H1 (cell line): ENCODE measurements around the gene ASCL2. TPM values are rescaled to one million over a fixed set of nuclear protein-coding genes. Genes with fewer than 3 reads are reported as not detected.

ENCODE experiments used
- CTCF ChIA-PET: fragments of 300-600 bp; sonication (Branson Sonifier 250); formaldehyde crosslinking; loops from one replicate; lab custom pipeline; 2021; ENCODE audit not compliant: partially characterized antibody; lab: Charles Lee
- POLR2A ChIA-PET: fragments of 300-600 bp; sonication (Branson Sonifier 250); formaldehyde crosslinking; loops from one replicate; lab custom pipeline; 2021; ENCODE audit warnings: inconsistent platforms; ENCODE audit not compliant: partially characterized antibody; lab: Charles Lee
- DNase-seq, 2 experiments: peaks; one replicate each; pipeline versions ENCODE4 v3.0.0 to v3.0.0-alpha.2; 2010 to 2022; ENCODE audit warnings: low spot score in 2 of 2, low read depth in 1 of 2, mixed read lengths in 1 of 2
- FAIRE-seq: peaks from 2 replicates; lab custom pipeline; 2011; peaks lifted over from hg19 to GRCh38; lab: Jason Lieb, UNC
- H2AFZ ChIP-seq: 2 replicates; pipeline ENCODE4 v1.8.1; 2012; ENCODE audit warnings: low read length, inconsistent platforms
- H2AK5ac ChIP-seq: 2 replicates; pipeline ENCODE4 v1.6.1; 2013; ENCODE audit warnings: low read depth, low read length
- H2BK120ac ChIP-seq: replicated peaks from 2 replicates; pipeline ENCODE3; 2013; ENCODE audit warnings: low read depth, low read length, inconsistent platforms
- H2BK12ac ChIP-seq: 2 replicates; pipeline ENCODE4 v1.6.1; 2013; ENCODE audit warnings: low read depth, low read length
- H2BK15ac ChIP-seq: 2 replicates; pipeline ENCODE4 v1.6.1; 2013; ENCODE audit warnings: low read length
- H2BK20ac ChIP-seq: 2 replicates; pipeline ENCODE4 v1.6.1; 2013; ENCODE audit warnings: low read length
- H2BK5ac ChIP-seq: 2 replicates; pipeline ENCODE4 v1.6.1; 2013; ENCODE audit warnings: low read depth, low read length
- H3K14ac ChIP-seq: 2 replicates; pipeline ENCODE4 v1.6.1; 2013; ENCODE audit warnings: inconsistent platforms; ENCODE audit not compliant: insufficient read length
- H3K18ac ChIP-seq: 2 replicates; pipeline ENCODE4 v1.6.1; 2013; ENCODE audit warnings: low read length; ENCODE audit errors: extremely low read depth
- H3K23ac ChIP-seq: 2 replicates; pipeline ENCODE4 v1.6.1; 2013; ENCODE audit warnings: inconsistent platforms; ENCODE audit not compliant: insufficient read length
- H3K23me2 ChIP-seq: 2 replicates; pipeline ENCODE4 v1.6.1; 2013; ENCODE audit warnings: low read depth, low read length
- H3K27ac ChIP-seq: 2 replicates; pipeline ENCODE4 v1.6.1; 2011; ENCODE audit warnings: low read depth, low read length, inconsistent platforms
- H3K27me3 ChIP-seq, 4 experiments: replicated peaks in 1 of 4; 1 replicate in 1 of 4; 2 replicates in 3 of 4; pipeline versions ENCODE4 v1.6.1 to v1.8.1; 2011 to 2013; ENCODE audit warnings: low read length in 3 of 4, mild to moderate bottlenecking in 3 of 4, inconsistent platforms in 2 of 4, mixed read lengths in 2 of 4, moderate library complexity in 1 of 4; ENCODE audit not compliant: control insufficient read depth in 3 of 4, insufficient read depth in 3 of 4; ENCODE audit errors: extremely low read depth in 1 of 4
- H3K36me3 ChIP-seq, 4 experiments: 2 replicates each; pipeline versions ENCODE4 v1.6.1 to v1.8.1; 2011 to 2013; ENCODE audit warnings: mild to moderate bottlenecking in 4 of 4, low read length in 3 of 4, moderate library complexity in 2 of 4, control low read depth in 1 of 4, inconsistent platforms in 1 of 4; ENCODE audit not compliant: insufficient read depth in 4 of 4, control insufficient read depth in 2 of 4
- H3K4ac ChIP-seq: replicated peaks from 2 replicates; pipeline ENCODE3; 2013; ENCODE audit warnings: low read length, low read depth, mixed read lengths, inconsistent platforms; ENCODE audit not compliant: insufficient read length
- H3K4me1 ChIP-seq, 4 experiments: replicated peaks in 1 of 4; 1 replicate in 1 of 4; 2 replicates in 3 of 4; pipeline versions ENCODE4 v1.6.1 to v1.8.1; 2011 to 2013; ENCODE audit warnings: low read length in 3 of 4, inconsistent platforms in 2 of 4, mixed read lengths in 1 of 4; ENCODE audit not compliant: insufficient read depth in 4 of 4, control insufficient read depth in 3 of 4
- H3K4me2 ChIP-seq, 2 experiments: 2 replicates each; pipeline versions ENCODE4 v1.6.1 to v1.8.1; 2011 to 2013; ENCODE audit warnings: low read depth in 2 of 2, low read length in 2 of 2, control low read depth in 1 of 2, inconsistent platforms in 1 of 2, mild to moderate bottlenecking in 1 of 2; ENCODE audit not compliant: insufficient read depth in 1 of 2
- H3K4me3 ChIP-seq, 4 experiments: fragments of 200-600, 300-600 bp in 1 of 4; sonication (generic), shearing (Covaris generic), sonication (Bioruptor Twin) in 1 of 4; 2 replicates each; pipeline versions ENCODE4 v1.5.1 to v1.8.1; 2011 to 2016; ENCODE audit warnings: low read length in 4 of 4, low read depth in 3 of 4, control low read depth in 2 of 4, inconsistent platforms in 2 of 4, mild to moderate bottlenecking in 2 of 4, mixed read lengths in 1 of 4, moderate library complexity in 1 of 4; ENCODE audit not compliant: insufficient read depth in 2 of 4; ENCODE audit errors: extremely low read depth in 1 of 4
- H3K56ac ChIP-seq: replicated peaks from 2 replicates; pipeline ENCODE3; 2013; ENCODE audit warnings: low read depth, mild to moderate bottlenecking, mixed read lengths, low read length, inconsistent platforms; ENCODE audit not compliant: insufficient read length
- H3K79me1 ChIP-seq: 2 replicates; pipeline ENCODE4 v1.6.1; 2013; ENCODE audit warnings: low read depth, low read length, control low read depth
- H3K79me2 ChIP-seq, 2 experiments: 2 replicates each; pipeline versions ENCODE4 v1.6.1 to v1.8.1; 2012 to 2013; ENCODE audit warnings: low read length in 2 of 2, mild to moderate bottlenecking in 2 of 2, inconsistent platforms in 1 of 2; ENCODE audit not compliant: insufficient read depth in 2 of 2, control insufficient read depth in 1 of 2
- H3K9ac ChIP-seq, 4 experiments: replicated peaks in 1 of 4; 1 replicate in 1 of 4; 2 replicates in 3 of 4; pipeline versions ENCODE4 v1.6.1 to v1.8.1; 2011 to 2013; ENCODE audit warnings: low read depth in 3 of 4, low read length in 3 of 4, control low read depth in 2 of 4, mild to moderate bottlenecking in 2 of 4, moderate library complexity in 2 of 4, inconsistent platforms in 1 of 4; ENCODE audit errors: extremely low read depth in 1 of 4
- H3K9me3 ChIP-seq, 2 experiments: 2 replicates each; pipeline versions ENCODE4 v1.6.1 to v1.8.1; 2012 to 2013; ENCODE audit warnings: mild to moderate bottlenecking in 2 of 2, moderate library complexity in 2 of 2, control low read depth in 1 of 2, inconsistent platforms in 1 of 2, low read depth in 1 of 2, low read length in 1 of 2, mixed read lengths in 1 of 2; ENCODE audit not compliant: insufficient read depth in 2 of 2
- H4K20me1 ChIP-seq, 2 experiments: replicated peaks in 1 of 2; 2 replicates each; pipeline versions ENCODE3 to v1.8.1; 2011 to 2013; ENCODE audit warnings: inconsistent platforms in 2 of 2, low read length in 2 of 2, mild to moderate bottlenecking in 1 of 2; ENCODE audit not compliant: insufficient read depth in 2 of 2, control insufficient read depth in 1 of 2
- H4K5ac ChIP-seq: 2 replicates; pipeline ENCODE4 v1.6.1; 2013; ENCODE audit warnings: low read length, low read depth, mixed read lengths, inconsistent platforms; ENCODE audit not compliant: insufficient read length
- H4K8ac ChIP-seq: 2 replicates; pipeline ENCODE4 v1.8.0; 2013; ENCODE audit warnings: mild to moderate bottlenecking, moderate library complexity, low read length, inconsistent platforms; ENCODE audit not compliant: insufficient read depth; ENCODE audit errors: extremely low read depth
- H4K91ac ChIP-seq: replicated peaks from 2 replicates; pipeline ENCODE3; 2013; ENCODE audit warnings: low read length, mixed read lengths, inconsistent platforms; ENCODE audit not compliant: insufficient read length
- CHD2 ChIP-seq: IDR thresholded peaks from 2 replicates; pipeline ENCODE4 v1.6.1; 2012; ENCODE audit warnings: low read length, improper control_type of control experiment
- EGR1 ChIP-seq: IDR thresholded peaks from 2 replicates; pipeline ENCODE4 v1.6.1; 2011; ENCODE audit warnings: low read depth, low read length, borderline replicate concordance
- GTF2F1 ChIP-seq: IDR thresholded peaks from 2 replicates; pipeline ENCODE4 v1.6.1; 2012; ENCODE audit warnings: low read depth, low read length, improper control_type of control experiment, borderline replicate concordance
- HDAC6 ChIP-seq: IDR thresholded peaks from one replicate; pipeline ENCODE4 v1.7.1; 2012; ENCODE audit warnings: low read depth, mild to moderate bottlenecking, inconsistent platforms, low read length, moderate library complexity
- SIX5 ChIP-seq: IDR thresholded peaks from 2 replicates; pipeline ENCODE4 v1.6.1; 2011; ENCODE audit warnings: mild to moderate bottlenecking, low read depth, low read length
- SUZ12 ChIP-seq: fragments of 200-600 bp; sonication (generic); IDR thresholded peaks from 2 replicates; pipeline ENCODE4 v1.6.1; 2012; ENCODE audit warnings: mild to moderate bottlenecking, inconsistent platforms, low read length, moderate library complexity, mixed read lengths
- TAF1 ChIP-seq: IDR thresholded peaks from 2 replicates; pipeline ENCODE4 v1.6.1; 2011; ENCODE audit warnings: mild to moderate bottlenecking, low read depth, low read length
- WGBS, 2 experiments: shearing (Covaris generic) in 1 of 2; methylation state at CpG; one replicate each; pipeline versions ENCODE4 v1.1.6 to v1.1.7; 2013 to 2015; ENCODE audit warnings: low lambda C conversion rate in 2 of 2, mixed read lengths in 2 of 2, inconsistent platforms in 1 of 2, low coverage in 1 of 2, missing lambda C conversion rate in 1 of 2; ENCODE audit not compliant: insufficient replicate concordance in 2 of 2, insufficient coverage in 1 of 2, insufficient read length in 1 of 2; ENCODE audit errors: extremely low coverage in 1 of 2, missing lambda C conversion rate in 1 of 2; 5-methylcytosine and 5-hydroxymethylcytosine counted together
- polyA plus RNA-seq, 7 experiments: library from polyadenylated mRNA; depleted of rRNA in 3 of 7; stranded (reverse) in 5 of 7; unstranded in 2 of 7; fragments of >200 nt in 5 of 7; fragments of 200-250 nt in 2 of 7; gene quantifications; 1 replicate in 5 of 7; 2 replicates in 1 of 7; 4 replicates in 1 of 7; pipeline versions ENCODE4 v1.2.1 to v1.2.3, GENCODE V29; 2011 to 2013; ENCODE audit warnings: missing spikeins in 2 of 7, mixed read lengths in 2 of 7
- total RNA-seq: library from RNA; stranded (reverse); fragmentation: NEBNext Ultra II Directional; extraction: Animal tissue kit (Norgen Biotek cat#: 25700); gene quantifications from 2 replicates; pipeline ENCODE4 v1.2.1, GENCODE V29; 2021
- TF ChIP-seq, protein P1 (sequence below): IDR thresholded peaks from 2 replicates; pipeline ENCODE4 v1.6.1; 2012; ENCODE audit warnings: inconsistent platforms

The ASCL2 gene
- total and polyA plus RNA-seq, 2 of the 8 experiments (the other 6 are each of a cell fraction or from before 2014, with no cell fraction given) = 0.51 to 0.56 TPM

DNA sequence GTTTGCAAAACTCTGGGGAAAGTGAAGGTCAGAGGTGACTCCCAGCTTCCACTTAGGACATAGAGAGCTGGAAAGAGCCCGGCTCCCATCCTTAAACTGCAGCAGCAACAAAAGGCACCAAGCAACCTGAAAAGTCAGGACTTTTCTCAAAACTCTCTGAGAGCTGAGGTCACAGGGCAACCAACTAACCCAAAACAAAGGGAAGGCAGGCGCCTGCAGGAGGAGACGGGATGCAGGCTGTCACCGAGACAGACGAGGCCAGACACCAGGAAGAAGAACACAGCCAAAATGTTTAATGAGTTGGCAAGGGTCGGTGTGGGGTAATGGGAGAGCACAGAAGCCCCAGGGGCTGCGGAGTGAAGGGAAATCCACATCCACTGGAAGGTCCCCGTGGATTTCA, 19.9 kb downstream of the ASCL2 start:
- POLR2A ChIA-PET = no interaction called here
- Histone ChIP-seq H3K18ac (no peak overlapping the region), H4K5ac (no peak overlapping the region), H2BK20ac (no peak overlapping the region), H3K9me3 (no peaks in the 10 kb centered on the region), H4K91ac (no peak overlapping the region), H3K56ac (no peak overlapping the region), H3K23me2 (no peaks in the 10 kb centered on the region), H3K79me1 (no peaks in the 10 kb centered on the region), H3K4ac (no peak overlapping the region), H2BK120ac (no peak overlapping the region), H3K9ac (no peak overlapping the region), H3K27me3 (no peaks in the 10 kb centered on the region; a peak in 2 of 7 replicates)
- FAIRE-seq (no peak), DNase-seq (no peak)
- no peak for TF ChIP-seq EGR1
- no peak for TF ChIP-seq SIX5
- no peak for TF ChIP-seq GTF2F1
- TF ChIP-seq SUZ12 = no peak
- TF ChIP-seq TAF1 = no peak
- no peak for TF ChIP-seq CHD2
- TF ChIP-seq, protein P1, sequence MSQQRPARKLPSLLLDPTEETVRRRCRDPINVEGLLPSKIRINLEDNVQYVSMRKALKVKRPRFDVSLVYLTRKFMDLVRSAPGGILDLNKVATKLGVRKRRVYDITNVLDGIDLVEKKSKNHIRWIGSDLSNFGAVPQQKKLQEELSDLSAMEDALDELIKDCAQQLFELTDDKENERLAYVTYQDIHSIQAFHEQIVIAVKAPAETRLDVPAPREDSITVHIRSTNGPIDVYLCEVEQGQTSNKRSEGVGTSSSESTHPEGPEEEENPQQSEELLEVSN = no peak
- no peak for TF ChIP-seq HDAC6
- TF ChIP-seq, all 59 proteins: peak for 0
- no peak overlapping the region for H2BK5ac ChIP-seq
- no peak overlapping the region for H3K23ac ChIP-seq
- no peaks in the 10 kb centered on the region for H3K79me2 ChIP-seq
- 0 out of 2 replicates have a peak overlapping the region, but pooled peaks have one; percentile 71 for H4K8ac ChIP-seq
- no peak overlapping the region for H2AK5ac ChIP-seq
- H4K20me1 ChIP-seq = no peaks in the 10 kb centered on the region
- no peak overlapping the region for H2BK15ac ChIP-seq
- H2BK12ac ChIP-seq = no peak overlapping the region
- H3K4me1 ChIP-seq = no peaks in the 10 kb centered on the region
- H3K4me3 ChIP-seq = no peak overlapping the region
- CTCF ChIA-PET = interaction anchor here (0.9 to 1.2 kb wide), 7 partner anchors 17 to 281 kb away, joined by 3 to 5 read pairs (median 3); no protein-coding TSS in a partner anchor
- no peak overlapping the region for H3K4me2 ChIP-seq
- no peaks in the 10 kb centered on the region for H3K36me3 ChIP-seq
- 78% methylated on average over 8 of the region's 8 CpGs; no CpG with 5 or more reads in 1 of the 2 experiments for WGBS, 2 experiments
- H3K27ac ChIP-seq = no peak overlapping the region
- H3K14ac ChIP-seq = no peak overlapping the region
- H2AFZ ChIP-seq = no peak overlapping the region
